HG02642 (cell line): ENCODE results near the gene DDX39B.
"Not testable (repeated sequence)": the region's sequence is repeated elsewhere in the genome, so short reads cannot be mapped to it uniquely, and the experiment has no call there.

ENCODE experiments used
- ATAC-seq: cut with Tn5 transposase; IDR thresholded peaks from one replicate; pipeline ENCODE4 v1.9.1; 2021; ENCODE audit warnings: mild to moderate bottlenecking; ENCODE audit not compliant: unreplicated experiment, poor library complexity

Gene DDX39B

DNA sequence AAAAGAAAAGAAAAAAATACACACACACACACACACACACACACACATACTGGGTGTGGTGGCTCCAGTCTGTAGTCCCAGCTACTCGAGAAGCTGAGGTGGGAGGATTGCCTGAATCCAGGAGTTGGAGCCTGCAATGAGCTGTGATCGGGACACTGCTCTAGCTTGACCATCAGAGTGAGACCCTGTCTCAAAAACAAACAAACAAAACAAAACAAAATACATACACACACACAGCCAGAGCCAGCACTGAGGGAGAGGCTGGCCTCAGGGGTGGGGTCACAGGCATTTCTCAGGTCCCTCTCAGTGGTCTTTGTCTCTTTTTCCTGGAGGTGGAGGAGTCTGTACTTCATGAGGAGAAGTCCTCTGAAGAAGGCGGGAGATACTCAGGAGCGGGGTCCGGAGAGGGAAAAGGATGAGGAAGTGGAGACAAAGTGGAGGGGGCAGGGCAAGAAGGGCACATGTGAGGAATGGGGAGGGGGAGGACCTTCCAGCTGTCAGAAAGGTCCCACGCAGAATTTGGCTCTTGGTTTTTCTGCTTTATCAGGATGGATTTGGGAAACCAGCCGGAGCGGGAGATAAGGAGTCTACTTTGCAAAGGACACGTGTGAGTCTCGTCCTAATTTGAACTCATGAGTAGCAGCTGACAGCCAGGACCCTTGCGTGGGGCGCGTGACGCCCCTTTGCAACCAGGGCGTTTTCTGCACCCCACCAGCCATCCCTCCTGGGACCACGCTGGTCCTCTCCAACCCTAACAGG lies 51.5 kb downstream of the DDX39B start:
- no peak for ATAC-seq

DNA sequence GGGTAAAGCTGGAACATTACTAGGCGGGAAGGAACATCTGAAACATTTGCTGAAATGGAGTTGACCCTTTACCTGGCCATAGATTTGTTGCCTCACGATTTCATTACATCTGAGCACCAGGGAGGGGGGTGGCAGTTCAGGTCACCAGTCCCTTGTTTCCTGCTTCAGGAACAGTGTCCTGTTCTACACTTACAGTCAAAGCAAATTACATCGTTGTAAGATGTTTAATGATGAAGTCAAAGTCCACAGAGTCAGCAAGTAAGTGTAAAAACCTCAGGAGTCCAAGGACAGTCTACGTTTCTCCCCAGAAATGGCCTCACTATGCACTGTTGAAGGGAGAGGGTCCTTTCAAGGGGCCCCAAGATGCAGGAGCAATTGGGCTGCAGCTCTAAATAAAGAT lies 52.7 kb downstream of the DDX39B start:
- no peak for ATAC-seq

DNA sequence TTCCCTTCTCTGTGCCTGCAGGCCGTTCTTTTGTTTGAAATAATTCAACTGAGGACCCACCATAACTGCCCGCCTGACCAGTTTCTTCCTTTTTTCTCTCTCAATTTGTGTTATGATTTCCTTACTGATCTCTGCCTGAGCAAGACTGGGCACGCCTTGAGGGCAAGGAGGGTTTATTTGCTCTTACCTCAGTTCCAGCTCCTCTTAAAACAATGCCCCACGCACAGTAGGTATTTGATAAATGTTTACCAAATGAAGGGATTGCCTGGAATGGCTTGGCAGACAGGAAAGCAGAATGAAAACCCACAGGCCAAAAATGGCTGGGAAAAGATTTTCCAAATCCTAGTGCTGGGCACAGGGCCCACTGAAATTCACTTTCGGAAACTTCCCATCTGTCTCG lies 54.1 kb downstream of the DDX39B start:
- ATAC-seq: not testable (repeated sequence)

DNA sequence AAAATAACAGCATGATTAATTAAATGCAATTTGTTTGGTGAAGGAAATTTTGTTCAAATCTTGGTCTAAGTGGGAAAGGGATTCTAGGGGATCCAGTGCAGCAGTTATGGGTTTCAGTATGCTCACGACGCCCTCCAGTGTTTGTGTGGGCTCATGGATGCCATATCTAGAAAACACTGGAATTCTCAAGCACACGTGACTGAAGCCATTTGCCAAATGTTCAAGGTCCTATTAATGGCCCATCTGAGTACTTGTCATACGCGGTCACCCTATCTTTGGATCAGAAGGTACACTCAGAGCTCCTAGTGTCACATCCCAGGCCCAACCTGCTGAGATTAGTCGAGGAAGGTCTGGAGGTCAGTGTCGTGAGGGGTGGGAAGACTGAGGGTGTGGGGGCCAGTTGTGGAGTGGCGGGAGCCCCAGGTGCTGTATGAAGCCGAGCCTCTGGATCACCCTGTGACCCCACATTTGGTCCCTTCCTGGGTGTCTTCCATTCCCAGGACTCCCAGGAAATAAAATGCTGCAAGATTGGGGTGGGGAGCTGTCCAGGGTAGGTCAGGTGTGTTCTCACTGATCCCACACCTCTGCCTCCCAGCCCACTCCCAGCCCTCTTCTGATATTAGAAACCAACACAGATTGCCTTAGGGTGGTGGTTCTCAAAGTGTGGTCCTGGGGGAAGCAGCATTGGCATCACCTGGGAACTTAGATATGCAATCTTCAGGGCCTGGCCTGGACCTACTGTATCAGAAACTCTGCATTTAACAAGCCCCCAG lies 55.6 kb downstream of the DDX39B start:
- not testable (repeated sequence) for ATAC-seq

DNA sequence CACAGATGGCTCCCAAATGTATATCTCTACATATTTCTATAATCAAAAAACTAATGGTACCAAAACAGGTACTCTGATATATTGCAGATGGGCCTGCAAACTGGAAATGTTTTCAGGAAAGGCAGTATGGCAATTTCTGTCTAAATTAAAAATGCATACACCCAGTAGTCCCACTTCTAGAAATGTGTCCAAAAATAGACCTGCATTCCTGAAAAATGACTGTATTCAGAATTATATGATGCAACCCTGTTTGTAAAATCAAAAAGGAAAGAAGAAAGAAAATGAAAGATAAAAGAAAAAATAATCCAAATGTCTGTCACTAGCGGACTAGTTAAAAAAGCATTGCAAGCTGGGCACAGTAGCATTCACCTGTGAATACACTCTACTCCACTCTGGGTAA lies 56.7 kb downstream of the DDX39B start:
- ATAC-seq: no peak

DNA sequence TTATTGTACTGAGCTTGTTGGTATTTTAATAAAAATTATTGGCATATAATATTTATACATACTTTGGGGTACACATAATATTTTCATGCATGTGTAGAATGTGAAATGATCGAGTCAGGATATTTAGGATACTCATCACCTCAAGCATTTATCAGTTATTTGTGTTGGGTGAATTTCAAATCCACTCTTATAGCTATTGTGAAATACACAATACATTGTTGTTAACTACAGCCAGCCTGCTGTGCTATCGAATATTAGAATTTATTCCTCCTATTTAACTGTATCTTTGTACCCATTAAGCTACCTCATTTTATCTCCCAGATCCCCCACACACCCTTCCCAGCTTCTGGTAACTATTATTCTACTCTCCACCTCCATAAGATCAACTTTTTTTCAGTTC lies 58.4 kb downstream of the DDX39B start:
- no peak for ATAC-seq

DNA sequence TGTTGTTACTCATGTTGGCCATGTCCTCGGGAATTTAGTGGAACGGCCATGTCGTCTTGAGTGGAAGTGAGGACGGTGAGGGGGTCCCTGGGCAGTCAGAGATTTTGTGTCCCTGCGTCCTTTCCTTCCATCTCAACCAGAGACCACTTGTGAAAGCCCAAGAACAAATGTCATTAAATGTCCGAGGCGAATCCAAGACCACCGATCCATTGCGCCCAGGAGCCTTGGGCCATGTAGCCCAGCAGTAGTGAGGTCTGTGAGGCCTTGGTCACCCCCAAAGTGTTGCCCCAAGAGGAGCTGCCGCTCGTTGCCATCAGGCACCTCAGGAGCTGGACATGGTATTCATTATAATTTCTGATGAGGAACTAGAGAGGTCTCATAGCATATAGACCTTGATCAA lies 61.2 kb downstream of the DDX39B start:
- ATAC-seq: no peak
